ENCODE data around the gene CCM2. TPM values are rescaled to one million over a fixed set of nuclear protein-coding genes. Genes with fewer than 3 reads are reported as not detected.

Gene CCM2
- total RNA-seq, 2 experiments from 2014 or later, result 99.6 to 99.9 TPM

DNA sequence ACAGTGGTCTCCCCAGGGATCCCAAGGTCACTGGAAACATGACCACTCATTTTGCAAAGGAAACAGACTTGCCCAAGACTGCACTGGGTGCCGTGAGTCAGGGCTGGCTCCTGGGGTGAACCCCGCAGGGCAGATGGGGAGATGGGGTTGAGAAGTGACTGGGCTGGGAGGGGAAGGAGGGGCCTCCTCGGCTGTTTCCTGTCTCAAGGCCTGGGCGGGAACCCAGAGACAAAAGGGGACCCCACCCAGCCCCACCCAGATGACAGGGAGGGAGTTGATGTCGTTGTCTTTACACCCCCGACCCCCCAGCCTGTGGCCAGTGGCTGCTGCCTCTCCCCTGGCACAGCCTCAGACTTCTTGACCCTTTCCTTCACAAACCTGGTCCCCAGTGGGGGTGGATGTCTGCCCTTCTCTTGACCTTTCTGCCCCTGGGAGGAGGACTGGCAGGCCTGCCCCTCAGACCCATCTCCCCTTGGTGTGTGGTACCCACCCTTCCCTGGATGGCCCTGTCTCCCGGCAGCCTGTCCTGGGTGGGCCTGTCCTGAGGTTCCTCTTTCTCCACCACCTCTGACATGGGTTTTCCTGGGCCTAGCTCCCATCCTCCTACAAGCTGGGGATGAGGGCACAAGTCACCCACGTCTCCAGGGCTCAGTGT, 22.6 kb upstream of the CCM2 start:
- ATAC-seq (peak; percentile 37), DNase-seq (peak; percentile 89)
- Mint-ChIP-seq H3K27ac (peak overlapping the region; percentile 98), H3K9me3 (ENCODE audit: insufficient read depth) (no peaks in the 10 kb centered on the region), H3K4me1 (ENCODE audit: low read depth) (peaks cover 76% of the 10 kb centered on the region), H3K27me3 (ENCODE audit: low read depth) (no peaks in the 10 kb centered on the region), H3K4me3 (peak overlapping the region; percentile 95), H3K36me3 (ENCODE audit: low read depth) (peaks cover 85% of the 10 kb centered on the region)
- ChIA-PET POLR2A (interaction anchor here (0.6 to 13.9 kb wide), 18 partner anchors 7 to 358 kb away, joined by 3 to 234 read pairs (median 8); partner anchors contain the start of genes CCM2, H2AZ2, PURB and TBRG4), CTCF (interaction anchor here (1.0 to 6.3 kb wide), 5 partner anchors 19 to 158 kb away, joined by 3 to 111 read pairs (median 9); partner anchors contain the start of gene CCM2)

DNA sequence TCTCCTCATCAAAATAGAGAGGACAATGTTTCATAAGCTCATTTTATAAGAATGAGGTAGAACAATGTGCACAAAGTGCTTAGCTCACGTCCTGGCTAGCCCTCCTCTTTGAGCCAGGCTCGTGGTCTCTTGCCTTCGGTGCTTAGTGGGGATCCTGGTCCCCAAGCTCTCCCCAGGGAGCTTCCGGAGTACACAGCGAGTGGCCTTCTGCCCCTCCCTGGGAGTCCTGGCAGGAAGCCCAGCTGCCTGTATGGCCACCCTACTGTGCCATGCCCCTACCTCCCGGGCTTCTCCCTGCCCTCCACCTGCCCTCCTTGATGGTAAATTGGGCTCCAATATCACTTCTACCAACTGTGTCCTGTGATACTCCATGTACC, 22.1 kb upstream of the CCM2 start:
- H3K27ac Mint-ChIP-seq, result peak overlapping the region; percentile 98
- H3K36me3 Mint-ChIP-seq (ENCODE audit: low read depth), result peaks cover 85% of the 10 kb centered on the region
- peak overlapping the region; percentile 95 for H3K4me3 Mint-ChIP-seq
- DNase-seq (peak; percentile 43), ATAC-seq (no peak)
- no peaks in the 10 kb centered on the region for H3K9me3 Mint-ChIP-seq (ENCODE audit: insufficient read depth)
- H3K27me3 Mint-ChIP-seq (ENCODE audit: low read depth), result no peaks in the 10 kb centered on the region
- POLR2A ChIA-PET, result interaction anchor here (0.6 to 13.9 kb wide), 16 partner anchors 8 to 359 kb away, joined by 3 to 234 read pairs (median 8); partner anchors contain the start of genes CCM2, H2AZ2, PURB and TBRG4
- CTCF ChIA-PET, result interaction anchor here (1.0 to 4.6 kb wide), 4 partner anchors 18 to 158 kb away, joined by 3 to 42 read pairs (median 8); partner anchors contain the start of gene CCM2
- peaks cover 75% of the 10 kb centered on the region for H3K4me1 Mint-ChIP-seq (ENCODE audit: low read depth)

- H3K4me3 Mint-ChIP-seq, result peak within 1 kb of the TSS; percentile 95
- H3K4me1 Mint-ChIP-seq (ENCODE audit: low read depth), result peaks cover 76% of the 10 kb centered on the region
- DNase-seq, result peak; percentile 97
- peak; percentile 82 for ATAC-seq
- H3K36me3 Mint-ChIP-seq (ENCODE audit: low read depth), result peaks cover 85% of the 10 kb centered on the region
- no peaks in the 10 kb centered on the region for H3K9me3 Mint-ChIP-seq (ENCODE audit: insufficient read depth)
- H3K27ac Mint-ChIP-seq, result peak within 1 kb of the TSS; percentile 98
- POLR2A ChIA-PET, result interaction anchor here (0.6 to 13.9 kb wide), 20 partner anchors 8 to 359 kb away, joined by 3 to 234 read pairs (median 8); partner anchors contain the start of genes CCM2, H2AZ2, PURB and TBRG4
- CTCF ChIA-PET, result interaction anchor here (0.7 to 4.6 kb wide), 10 partner anchors 12 to 157 kb away, joined by 3 to 42 read pairs (median 6); partner anchors contain the start of gene CCM2
- H3K27me3 Mint-ChIP-seq (ENCODE audit: low read depth), result no peaks in the 10 kb centered on the region
These were observed 21.3 kb upstream of the CCM2 start, which contains the start of gene MYO1G for GRCh38 chr7:44978511-44979366. TSS of gene MYO1G (minus strand) at chr7:44979015. CDS start at chr7:44978961, 54 bp downstream.

- DNase-seq (peak; percentile 52), ATAC-seq (peak; percentile 3)
- Mint-ChIP-seq H3K27me3 (ENCODE audit: low read depth) (no peaks in the 10 kb centered on the region), H3K27ac (peak overlapping the region; percentile 98), H3K36me3 (ENCODE audit: low read depth) (peaks cover 85% of the 10 kb centered on the region), H3K4me1 (ENCODE audit: low read depth) (peaks cover 76% of the 10 kb centered on the region), H3K9me3 (ENCODE audit: insufficient read depth) (no peaks in the 10 kb centered on the region), H3K4me3 (peak overlapping the region; percentile 95)
- POLR2A ChIA-PET, result interaction anchor here (0.6 to 13.9 kb wide), 19 partner anchors 6 to 1114 kb away, joined by 3 to 234 read pairs (median 7); partner anchors contain the start of genes CCM2, H2AZ2, PURB and TBRG4
- CTCF ChIA-PET, result interaction anchor here (0.7 to 4.6 kb wide), 12 partner anchors 7 to 228 kb away, joined by 3 to 42 read pairs (median 4); partner anchors contain the start of gene CCM2
These were observed 20.3 kb upstream of the CCM2 start for GRCh38 chr7:44979481-44980392.

- peak overlapping the region; percentile 95 for H3K4me3 Mint-ChIP-seq
- no peaks in the 10 kb centered on the region for H3K9me3 Mint-ChIP-seq (ENCODE audit: insufficient read depth)
- ATAC-seq (peak; percentile 11), DNase-seq (peak; percentile 76)
- no peaks in the 10 kb centered on the region for H3K27me3 Mint-ChIP-seq (ENCODE audit: low read depth)
- CTCF ChIA-PET, result interaction anchor here (0.7 to 4.6 kb wide), 6 partner anchors 8 to 229 kb away, joined by 3 to 42 read pairs (median 6); partner anchors contain the start of gene CCM2
- POLR2A ChIA-PET, result interaction anchor here (0.9 to 13.9 kb wide), 10 partner anchors 7 to 398 kb away, joined by 4 to 234 read pairs (median 8); partner anchors contain the start of genes CCM2, PURB and TBRG4
- peak overlapping the region; percentile 98 for H3K27ac Mint-ChIP-seq
- peaks cover 86% of the 10 kb centered on the region for H3K36me3 Mint-ChIP-seq (ENCODE audit: low read depth)
- peaks cover 75% of the 10 kb centered on the region for H3K4me1 Mint-ChIP-seq (ENCODE audit: low read depth)
These were observed 19.5 kb upstream of the CCM2 start for GRCh38 chr7:44980393-44981034.

DNA sequence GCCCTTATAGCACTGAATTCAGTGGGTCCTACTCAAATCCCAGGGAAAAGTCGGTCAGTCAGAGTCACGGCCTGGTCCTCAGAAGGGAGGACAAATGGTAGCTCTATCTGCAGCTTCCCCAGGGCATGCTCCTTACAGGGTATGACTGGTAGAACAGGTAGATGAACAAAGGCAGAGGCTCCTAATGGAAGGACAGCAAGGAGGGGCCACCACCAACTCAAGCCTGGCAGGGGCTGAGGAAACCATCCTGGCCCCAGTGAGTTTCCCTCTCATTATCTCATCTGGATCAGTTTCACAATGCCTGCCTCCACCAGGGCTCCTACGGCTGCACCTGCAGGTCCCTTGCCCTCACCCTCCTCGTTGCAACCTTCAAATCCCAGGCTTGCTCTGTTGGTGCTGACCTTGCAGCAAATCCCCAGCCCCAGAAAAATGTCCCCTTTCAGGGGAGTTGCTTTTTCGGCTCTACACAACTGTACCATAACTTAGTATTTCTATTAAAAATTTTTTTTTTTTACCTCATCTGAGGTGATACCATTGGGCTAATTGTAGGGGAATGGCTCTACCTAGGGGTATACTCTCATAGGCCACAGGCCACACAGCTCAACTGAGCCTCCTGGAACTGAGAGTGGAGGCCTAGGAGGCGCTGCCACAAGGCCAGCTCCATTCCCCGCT, 18.8 kb upstream of the CCM2 start:
- ChIA-PET CTCF (interaction anchor here (0.6 to 4.6 kb wide), 5 partner anchors 8 to 155 kb away, joined by 3 to 42 read pairs (median 8); partner anchors contain the start of gene CCM2), POLR2A (interaction anchor here (0.7 to 13.9 kb wide), 12 partner anchors 8 to 398 kb away, joined by 3 to 234 read pairs (median 4); partner anchors contain the start of genes CCM2, PURB and TBRG4)
- ATAC-seq (no peak), DNase-seq (no peak)
- Mint-ChIP-seq H3K27me3 (ENCODE audit: low read depth) (no peaks in the 10 kb centered on the region), H3K27ac (peak overlapping the region; percentile 98), H3K9me3 (ENCODE audit: insufficient read depth) (no peaks in the 10 kb centered on the region), H3K4me3 (peak overlapping the region; percentile 95), H3K36me3 (ENCODE audit: low read depth) (peaks cover 86% of the 10 kb centered on the region), H3K4me1 (ENCODE audit: low read depth) (peaks cover 69% of the 10 kb centered on the region)

GRCh38 chr7:44982535-44982923, 17.5 kb upstream of the CCM2 start:
- no peak for ATAC-seq
- peak overlapping the region; percentile 70 for H3K27ac Mint-ChIP-seq
- POLR2A ChIA-PET, result interaction anchor here (1.0 to 13.9 kb wide), 7 partner anchors 9 to 138 kb away, joined by 3 to 234 read pairs (median 5); partner anchors contain the start of genes CCM2, H2AZ2 and TBRG4

DNA sequence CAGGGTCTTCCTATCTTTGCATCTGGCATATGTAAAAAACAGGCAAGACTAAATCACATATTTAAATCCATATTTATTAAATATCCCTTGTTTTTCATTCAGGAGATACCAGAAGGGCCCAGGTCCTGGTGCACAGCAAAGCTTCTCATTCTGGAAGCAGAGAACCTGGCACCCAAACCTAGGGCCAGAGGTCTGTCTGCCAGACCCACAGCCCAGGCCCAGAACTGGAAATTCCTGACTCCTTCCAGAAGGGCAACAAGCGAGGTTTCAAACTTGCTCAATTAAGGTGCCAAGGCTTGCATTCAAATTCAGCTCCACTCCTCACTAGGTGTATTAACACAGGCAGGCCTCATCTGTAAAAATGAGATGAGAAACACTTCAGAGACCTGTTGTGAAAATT, 17.0 kb upstream of the CCM2 start:
- Mint-ChIP-seq H3K9me3 (ENCODE audit: insufficient read depth) (no peaks in the 10 kb centered on the region), H3K4me1 (ENCODE audit: low read depth) (peaks cover 76% of the 10 kb centered on the region), H3K36me3 (ENCODE audit: low read depth) (peaks cover 76% of the 10 kb centered on the region), H3K4me3 (peak overlapping the region; percentile 99), H3K27me3 (ENCODE audit: low read depth) (no peaks in the 10 kb centered on the region), H3K27ac (peak overlapping the region; percentile 99)
- ATAC-seq, result no peak
- ChIA-PET CTCF (interaction anchor here (0.6 to 4.2 kb wide), 6 partner anchors 9 to 153 kb away, joined by 3 to 28 read pairs (median 4); partner anchors contain the start of gene CCM2), POLR2A (interaction anchor here (1.0 to 13.9 kb wide), 8 partner anchors 9 to 376 kb away, joined by 3 to 234 read pairs (median 4); partner anchors contain the start of genes CCM2, H2AZ2, OGDH and TBRG4)
- DNase-seq, result no peak

More at GRCh38 chr7:44982535-44982923, 17.5 kb upstream of the CCM2 start:
- peaks cover 81% of the 10 kb centered on the region for H3K36me3 Mint-ChIP-seq (ENCODE audit: low read depth)
- H3K9me3 Mint-ChIP-seq (ENCODE audit: insufficient read depth), result no peaks in the 10 kb centered on the region
- H3K4me1 Mint-ChIP-seq (ENCODE audit: low read depth), result peaks cover 72% of the 10 kb centered on the region
- no peaks in the 10 kb centered on the region for H3K27me3 Mint-ChIP-seq (ENCODE audit: low read depth)
- DNase-seq, result no peak
- CTCF ChIA-PET, result interaction anchor here (0.9 to 4.2 kb wide), 5 partner anchors 9 to 153 kb away, joined by 3 to 28 read pairs (median 5); partner anchors contain the start of gene CCM2
- peak overlapping the region; percentile 99 for H3K4me3 Mint-ChIP-seq

DNA sequence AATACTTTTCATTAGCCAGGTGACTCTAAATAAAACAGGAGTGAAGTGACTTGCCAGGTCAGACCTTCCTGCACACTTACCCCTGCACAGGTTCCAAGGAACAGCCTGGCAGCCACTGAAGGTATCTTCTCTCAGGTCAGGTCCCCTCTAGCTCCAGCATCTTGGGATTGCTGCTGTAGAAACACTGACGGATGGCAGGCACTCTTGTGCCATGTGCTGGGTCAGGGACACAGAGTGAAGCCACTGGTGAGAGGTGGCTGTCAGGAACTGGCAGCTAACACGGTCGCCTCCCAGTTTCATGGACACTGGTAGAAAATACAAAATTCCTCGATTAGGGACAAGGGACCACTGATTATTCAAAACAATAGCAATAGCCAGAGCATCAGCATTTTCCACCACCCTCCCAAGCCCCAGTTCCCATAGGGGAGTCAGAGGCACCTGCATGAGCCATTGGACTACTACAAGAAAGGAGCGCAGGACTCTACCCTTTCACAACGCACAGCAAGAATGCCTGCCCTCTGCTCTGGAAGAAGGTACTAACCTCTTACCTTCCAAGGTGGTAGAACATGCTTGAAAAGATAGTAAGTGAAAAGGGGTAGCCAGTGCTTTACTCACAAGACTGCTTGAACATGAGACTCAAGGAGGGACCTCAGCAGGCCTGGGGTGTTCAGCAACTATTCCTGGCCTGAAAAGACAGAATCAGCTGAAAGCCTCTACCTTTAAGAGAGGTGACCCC, 16.1 kb upstream of the CCM2 start:
- ChIA-PET CTCF (interaction anchor here (0.6 to 4.2 kb wide), 6 partner anchors 10 to 152 kb away, joined by 3 to 28 read pairs (median 4); partner anchors contain the start of gene CCM2), POLR2A (interaction anchor here (0.6 to 13.9 kb wide), 6 partner anchors 10 to 377 kb away, joined by 3 to 234 read pairs (median 4); partner anchors contain the start of genes CCM2 and OGDH)
- peaks cover 67% of the 10 kb centered on the region for H3K36me3 Mint-ChIP-seq (ENCODE audit: low read depth)
- H3K27ac Mint-ChIP-seq, result peak overlapping the region; percentile 99
- ATAC-seq (no peak), DNase-seq (no peak)
- H3K27me3 Mint-ChIP-seq (ENCODE audit: low read depth), result no peaks in the 10 kb centered on the region
- H3K4me3 Mint-ChIP-seq, result peak overlapping the region; percentile 99
- H3K9me3 Mint-ChIP-seq (ENCODE audit: insufficient read depth), result no peaks in the 10 kb centered on the region
- H3K4me1 Mint-ChIP-seq (ENCODE audit: low read depth), result peaks cover 78% of the 10 kb centered on the region

Data from activated CD8-positive, alpha-beta T cell treated with anti-CD3 and anti-CD28 coated beads, Interleukin-2, amount 10 ng/mL, durations not matched to agents 7 days and 5 days (primary cell).